ENCODE measurements around the gene EXOC3L4.

- TF ChIP-seq CTCF (IDR thresholded peaks at IDR 0.05) (no peak), POLR2A (IDR thresholded peaks at IDR 0.05; ENCODE audit: low read length) (no peak), ZSCAN20 (CRISPR knock-in tag; IDR thresholded peaks at IDR 0.05) (no peak), CBX2 (IDR thresholded peaks at IDR 0.05; ENCODE audit: borderline replicate concordance, low read depth) (no peak), KDM5A (IDR thresholded peaks at IDR 0.05) (no peak), SMC3 (IDR thresholded peaks at IDR 0.05) (no peak)
Observed at GRCh38 chr14:103142026-103142425, 47.5 kb downstream of the EXOC3L4 start.
